GM18951 (cell line): ENCODE measurements around the gene DNAJB11.
"Not testable (repeated sequence)": the region's sequence is repeated elsewhere in the genome, so short reads cannot be mapped to it uniquely, and the experiment has no call there.

ENCODE experiments used
- POLR2A ChIP-seq: IDR thresholded peaks from 4 replicates; pipeline ENCODE4 v1.6.1; 2011; ENCODE audit warnings: mild to moderate bottlenecking; ENCODE audit not compliant: insufficient read length, insufficient read depth; ENCODE audit errors: extremely low read depth
- in situ Hi-C: fragments of 300-500 bp; cut with MboI; formaldehyde crosslinking; loops from one replicate; pipeline ENCODE4 v1.12.0; 2022; ENCODE audit warnings: low sequenced_read_pairs, mixed read lengths, inconsistent platforms; ENCODE audit not compliant: unreplicated experiment

The DNAJB11 gene

GRCh38 chr3:186570096-186570940 is at the start of gene DNAJB11:
Gene DNAJB11 (plus strand): TSS chr3:186570720. CDS start chr3:186570898, 178 bp downstream.
- in situ Hi-C loops = no loop called here
- peak; percentile 80 for TF ChIP-seq POLR2A

DNA sequence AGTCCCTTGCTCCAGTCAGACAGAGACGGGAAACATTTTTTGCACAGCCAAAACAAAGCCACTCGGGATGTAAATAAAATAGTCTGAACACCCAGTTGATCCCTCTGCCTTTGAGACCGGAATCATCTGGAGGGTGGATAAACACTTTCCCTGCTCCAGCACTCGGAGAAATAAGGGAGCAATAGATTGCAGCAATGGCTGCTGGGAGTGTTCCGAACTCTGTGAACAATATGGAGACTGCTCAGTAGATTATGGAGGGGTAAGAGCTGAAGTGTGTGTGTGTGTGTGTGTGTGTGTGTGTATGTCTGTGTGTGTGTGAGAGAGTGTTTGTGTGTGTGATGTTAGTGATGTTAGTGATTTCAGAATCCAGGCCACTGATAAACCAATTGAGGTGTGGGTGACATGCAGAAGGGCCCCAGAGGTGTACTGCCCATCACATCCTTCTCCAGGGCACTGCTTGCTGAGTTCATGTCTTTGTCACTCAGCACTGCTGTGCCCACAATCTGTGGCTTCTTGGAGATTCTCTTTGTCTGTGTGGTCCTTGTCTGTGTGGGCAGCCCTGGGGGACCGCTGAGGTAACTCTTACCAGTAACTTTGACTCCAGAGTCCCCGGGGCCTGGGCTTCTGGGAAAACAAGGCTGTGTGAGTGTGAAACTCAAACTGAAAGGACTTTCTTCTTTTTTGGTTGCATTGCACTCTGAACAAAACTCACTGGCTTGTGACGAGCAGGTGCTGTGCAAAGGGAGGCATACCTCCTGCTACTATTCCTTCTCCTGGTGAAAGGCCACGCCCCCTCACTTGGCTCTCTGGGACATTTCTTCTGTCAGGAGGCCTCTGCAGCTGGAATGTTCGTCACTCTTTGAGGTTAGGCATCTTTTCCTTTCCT is 49.3 kb upstream of the DNAJB11 start:
- TF ChIP-seq POLR2A = no peak
- in situ Hi-C loops = no loop called here

- in situ Hi-C loops = no loop called here
Observed at GRCh38 chr3:186523022-186523421, 47.5 kb upstream of the DNAJB11 start.

DNA sequence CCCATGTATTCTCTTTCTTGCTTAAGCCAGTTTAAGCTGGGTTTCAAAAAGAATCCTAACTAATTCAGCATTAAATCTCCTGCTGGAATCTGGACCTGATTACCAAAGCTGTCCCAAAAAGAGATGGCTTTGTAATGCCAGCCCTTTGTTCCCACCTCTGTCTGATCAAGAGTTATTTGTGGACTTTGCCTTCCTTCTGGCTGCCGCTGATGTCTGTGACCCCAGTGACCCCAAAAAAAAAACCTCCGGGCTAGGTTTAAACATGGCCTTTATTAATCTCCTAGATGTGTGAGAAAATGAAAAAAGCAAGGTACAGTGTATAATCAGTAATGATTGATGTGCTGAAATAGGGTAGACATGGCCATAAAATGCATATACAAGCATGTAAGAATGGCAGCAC is 47.1 kb upstream of the DNAJB11 start:
- in situ Hi-C loops = no loop called here
- no peak for TF ChIP-seq POLR2A

More at GRCh38 chr3:186523022-186523421, 47.5 kb upstream of the DNAJB11 start:
- no peak for TF ChIP-seq POLR2A

DNA sequence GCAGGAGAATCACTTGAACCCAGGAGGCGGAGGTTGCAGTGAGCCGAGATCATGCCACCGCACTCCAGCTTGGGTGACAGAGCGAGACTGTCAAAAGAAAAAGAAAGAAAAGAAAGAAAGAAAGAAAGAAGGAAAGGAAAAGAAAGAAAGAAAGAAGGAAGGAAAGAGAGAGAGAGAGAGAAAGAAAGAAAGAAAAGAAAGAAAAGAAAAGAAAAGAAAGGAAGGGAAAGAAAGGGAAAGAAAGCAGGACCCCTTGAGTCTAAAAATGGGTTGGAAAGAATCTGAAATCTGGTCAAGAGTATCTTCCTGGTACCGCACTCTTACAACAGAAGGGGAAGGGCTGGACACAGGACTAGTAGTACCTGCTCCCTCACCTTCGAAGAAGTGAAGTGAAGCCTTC is 45.9 kb upstream of the DNAJB11 start:
- TF ChIP-seq POLR2A = no peak
- in situ Hi-C loops = no loop called here

GRCh38 chr3:186525369-186526255 is 44.9 kb upstream of the DNAJB11 start:
- peak; percentile 20 for TF ChIP-seq POLR2A
- in situ Hi-C loops = no loop called here

GRCh38 chr3:186526256-186526606 is 44.3 kb upstream of the DNAJB11 start:
- in situ Hi-C loops = no loop called here
- TF ChIP-seq POLR2A = no peak

- in situ Hi-C loops = no loop called here
- no peak for TF ChIP-seq POLR2A
Observed at GRCh38 chr3:186529201-186529999, 41.1 kb upstream of the DNAJB11 start.

GRCh38 chr3:186530415-186530814 is 40.1 kb upstream of the DNAJB11 start:
- in situ Hi-C loops = no loop called here
- TF ChIP-seq POLR2A = no peak

DNA sequence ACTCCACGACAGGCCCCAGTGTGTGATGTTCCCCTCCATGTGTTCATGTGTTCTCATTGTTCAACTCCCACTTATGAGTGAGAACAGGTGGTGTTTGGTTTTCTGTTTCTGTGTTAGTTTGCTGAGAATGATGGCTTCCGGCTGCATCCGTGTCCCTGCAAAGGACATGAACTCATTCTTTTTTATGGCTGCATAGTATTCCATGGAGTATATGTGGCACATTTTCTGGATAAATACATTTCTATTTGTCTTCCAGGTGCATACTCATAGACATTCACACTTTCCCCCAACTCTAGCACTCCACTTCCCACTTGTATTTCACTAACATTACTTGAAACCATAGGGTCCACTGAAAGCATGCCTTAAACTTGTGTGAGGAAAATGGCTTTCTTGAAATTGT is 38.8 kb upstream of the DNAJB11 start:
- in situ Hi-C loops = not testable (repeated sequence)

DNA sequence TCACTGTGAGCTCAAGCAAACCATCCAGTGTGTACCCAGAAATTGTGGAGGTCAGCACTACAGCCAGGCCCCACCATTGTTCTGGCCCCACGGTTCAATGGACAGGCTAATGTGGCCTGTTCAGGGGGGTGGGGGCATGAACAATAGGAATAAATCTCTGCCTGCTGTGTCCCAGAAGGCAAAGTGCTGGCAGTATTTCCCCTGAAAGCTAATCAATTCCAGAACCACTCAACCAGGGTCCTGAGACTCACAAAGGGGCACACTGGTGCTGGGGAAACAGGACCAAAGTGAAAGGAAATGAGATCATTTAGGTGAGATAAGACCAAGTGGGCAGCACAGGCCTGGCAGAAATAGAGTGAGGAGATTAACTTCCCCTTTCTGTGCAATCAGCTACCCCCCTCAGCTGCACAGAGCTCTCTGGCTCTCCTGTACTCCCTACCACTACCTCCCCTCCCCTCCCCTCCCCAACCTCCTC is 37.9 kb upstream of the DNAJB11 start:
- TF ChIP-seq POLR2A = no peak

DNA sequence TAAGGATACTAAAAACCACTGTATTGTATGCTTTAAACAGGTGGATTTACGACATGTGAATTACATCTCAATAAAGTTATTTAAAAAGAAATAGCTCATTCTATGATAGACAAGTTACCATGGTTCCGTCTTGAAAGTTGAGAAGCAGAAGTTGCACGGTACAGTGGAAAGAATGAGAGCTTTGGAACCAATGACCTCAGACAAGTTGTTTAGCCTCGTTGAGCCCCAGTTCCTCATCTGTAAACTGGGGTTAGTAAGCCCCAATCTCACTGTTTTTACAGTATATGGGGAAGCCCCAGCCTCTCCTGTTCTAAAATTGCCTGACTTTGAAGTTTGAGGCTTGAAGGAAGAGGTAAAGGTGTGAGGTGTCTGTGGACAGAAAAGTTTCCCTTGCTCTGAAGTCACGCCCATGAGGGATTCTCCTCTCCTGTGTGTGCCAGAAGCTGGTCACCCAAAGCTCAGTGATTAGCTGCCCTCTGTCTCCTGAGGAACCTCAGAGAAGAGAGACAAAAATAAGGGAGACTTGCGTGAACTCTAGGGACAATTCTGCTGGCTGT is 36.3 kb upstream of the DNAJB11 start:
- peak; percentile 31 for TF ChIP-seq POLR2A
- in situ Hi-C loops = no loop called here

More for the DNA sequence above, 37.9 kb upstream of the DNAJB11 start:
- in situ Hi-C loops = no loop called here
